CD4-positive, CD25-positive, alpha-beta regulatory T cell (primary cell): ENCODE data around the gene ASPN. TPM values are rescaled to one million over a fixed set of nuclear protein-coding genes. Genes with fewer than 3 reads are reported as not detected.

Source experiments
- ATAC-seq, 2 donors: fragments of 150-1000 bp; cut with Tn5 transposase; one replicate each; pipeline ENCODE4 v1.10.0; 2021; ENCODE audit warnings: low read depth in 2 of 2, moderate number of reproducible peaks in 2 of 2, moderate library complexity in 1 of 2
- DNase-seq, 3 donors: peaks; one replicate each; pipeline versions ENCODE4 v3.0.0 to v3.0.0-alpha.2; 2012 to 2022; ENCODE audit warnings: mixed read lengths in 1 of 3
- H3K27ac ChIP-seq: one replicate; pipeline ENCODE4 v1.7.0; 2013; ENCODE audit warnings: mild to moderate bottlenecking, low read length; ENCODE audit not compliant: insufficient read depth, poor library complexity, severe bottlenecking
- H3K27me3 ChIP-seq: one replicate; pipeline ENCODE4 v1.7.0; 2013; ENCODE audit warnings: low read length; ENCODE audit not compliant: control insufficient read depth, insufficient read depth
- H3K36me3 ChIP-seq: one replicate; pipeline ENCODE4 v1.7.0; 2013; ENCODE audit warnings: mild to moderate bottlenecking, low read length, moderate library complexity; ENCODE audit not compliant: control insufficient read depth, insufficient read depth
- H3K4me1 ChIP-seq: 2 replicates; pipeline ENCODE4 v1.7.0; 2013; ENCODE audit warnings: mild to moderate bottlenecking, low read length; ENCODE audit not compliant: insufficient read depth, control insufficient read depth, poor library complexity, severe bottlenecking
- H3K4me3 ChIP-seq: one replicate; pipeline ENCODE4 v1.7.0; 2013; ENCODE audit warnings: low read depth, mild to moderate bottlenecking, low read length, moderate library complexity
- H3K9me3 ChIP-seq, 2 experiments: 1 replicate in 1 of 2; 2 replicates in 1 of 2; pipeline ENCODE4 v1.7.0; 2013; ENCODE audit warnings: low read length in 2 of 2, mild to moderate bottlenecking in 1 of 2, moderate library complexity in 1 of 2; ENCODE audit not compliant: control insufficient read depth in 2 of 2
- H3K27ac Mint-ChIP-seq, 3 donors: one replicate each; pipeline ENCODE4 v1.8.0; 2020 to 2022; ENCODE audit warnings: mild to moderate bottlenecking in 3 of 3, mixed read lengths in 3 of 3, moderate library complexity in 2 of 3
- H3K27me3 Mint-ChIP-seq: one replicate; pipeline ENCODE4 v1.8.0; 2022; ENCODE audit warnings: mild to moderate bottlenecking, mixed read lengths
- H3K36me3 Mint-ChIP-seq: one replicate; pipeline ENCODE4 v1.8.0; 2020; ENCODE audit warnings: mixed read lengths
- H3K4me1 Mint-ChIP-seq, 4 donors: one replicate each; pipeline ENCODE4 v1.8.0; 2020 to 2022; ENCODE audit warnings: mixed read lengths in 4 of 4, mild to moderate bottlenecking in 1 of 4
- H3K4me3 Mint-ChIP-seq, 4 donors: one replicate each; pipeline ENCODE4 v1.8.0; 2020 to 2022; ENCODE audit warnings: mild to moderate bottlenecking in 4 of 4, mixed read lengths in 4 of 4, moderate library complexity in 3 of 4
- H3K9me3 Mint-ChIP-seq, 7 donors: one replicate each; pipeline ENCODE4 v1.8.0; 2020 to 2022; ENCODE audit warnings: mixed read lengths in 7 of 7, mild to moderate bottlenecking in 3 of 7, moderate library complexity in 2 of 7
- polyA plus RNA-seq, 4 donors: library from polyadenylated mRNA; unstranded; fragments of 300-500 nt; fragmentation: Illumina TruSeq; gene quantifications; one replicate each; pipeline ENCODE4 v1.2.3, GENCODE V29; 2021
- total RNA-seq: library from RNA; stranded (reverse); gene quantifications from one replicate; pipeline ENCODE4 v1.2.3, GENCODE V29; 2022

The ASPN gene
- total and polyA plus RNA-seq, 5 donors from 2014 or later: not detected

GRCh38 chr9:92479346-92479745 lies 3.0 kb downstream of the ASPN start:
- ATAC-seq (no peak), DNase-seq (no peak)
- Mint-ChIP-seq H3K9me3 (peaks cover 0 to 1% (median 0%) of the 10 kb centered on the region in 7 donors), H3K4me3 (no peak overlapping the region), H3K27ac (no peak overlapping the region), H3K36me3 (no peaks in the 10 kb centered on the region), H3K4me1 (peaks cover 5 to 18% (median 7%) of the 10 kb centered on the region in 4 donors), H3K27me3 (no peaks in the 10 kb centered on the region)
- Histone ChIP-seq H3K4me1 (peaks cover 12% of the 10 kb centered on the region), H3K27ac (no peak overlapping the region), H3K36me3 (no peaks in the 10 kb centered on the region), H3K9me3 (no peaks in the 10 kb centered on the region), H3K27me3 (no peaks in the 10 kb centered on the region), H3K4me3 (no peak overlapping the region)

- peaks cover 0 to 1% (median 0%) of the 10 kb centered on the region in 7 donors for H3K9me3 Mint-ChIP-seq
- no peak overlapping the region for H3K27ac ChIP-seq
- H3K27ac Mint-ChIP-seq: no peak overlapping the region
- H3K4me1 ChIP-seq: peaks cover 12% of the 10 kb centered on the region
- ATAC-seq: no peak
- H3K9me3 ChIP-seq: no peaks in the 10 kb centered on the region
- H3K36me3 Mint-ChIP-seq: no peaks in the 10 kb centered on the region
- no peak overlapping the region for H3K4me3 ChIP-seq
- no peak overlapping the region for H3K4me3 Mint-ChIP-seq
- H3K27me3 ChIP-seq: no peaks in the 10 kb centered on the region
- H3K4me1 Mint-ChIP-seq: peaks cover 5 to 18% (median 7%) of the 10 kb centered on the region in 4 donors
- no peaks in the 10 kb centered on the region for H3K36me3 ChIP-seq
- H3K27me3 Mint-ChIP-seq: no peaks in the 10 kb centered on the region
- DNase-seq: no peak
Observed at GRCh38 chr9:92478783-92479182, 3.5 kb downstream of the ASPN start.

- peaks cover 12% of the 10 kb centered on the region for H3K4me1 ChIP-seq
- H3K27ac ChIP-seq: no peak overlapping the region
- H3K4me3 ChIP-seq: no peak overlapping the region
- H3K4me3 Mint-ChIP-seq: no peak overlapping the region
- H3K9me3 Mint-ChIP-seq: peaks cover 0 to 1% (median 0%) of the 10 kb centered on the region in 7 donors
- H3K27me3 ChIP-seq: no peaks in the 10 kb centered on the region
- H3K27me3 Mint-ChIP-seq: no peaks in the 10 kb centered on the region
- ATAC-seq: no peak
- no peak overlapping the region for H3K27ac Mint-ChIP-seq
- H3K9me3 ChIP-seq: no peaks in the 10 kb centered on the region
- H3K4me1 Mint-ChIP-seq: peaks cover 5 to 18% (median 7%) of the 10 kb centered on the region in 4 donors
- no peaks in the 10 kb centered on the region for H3K36me3 Mint-ChIP-seq
- no peak for DNase-seq
- no peaks in the 10 kb centered on the region for H3K36me3 ChIP-seq
Observed at GRCh38 chr9:92476962-92477361, 5.3 kb downstream of the ASPN start.

- Mint-ChIP-seq H3K4me3 (no peak overlapping the region), H3K9me3 (peaks cover 0 to 1% (median 0%) of the 10 kb centered on the region in 7 donors), H3K27ac (no peak overlapping the region), H3K27me3 (no peaks in the 10 kb centered on the region), H3K36me3 (no peaks in the 10 kb centered on the region), H3K4me1 (no peaks in the 10 kb centered on the region)
- H3K27ac ChIP-seq: no peak overlapping the region
- no peaks in the 10 kb centered on the region for H3K9me3 ChIP-seq
- ATAC-seq (no peak), DNase-seq (no peak)
- H3K36me3 ChIP-seq: no peaks in the 10 kb centered on the region
- no peak overlapping the region for H3K4me3 ChIP-seq
- no peaks in the 10 kb centered on the region for H3K27me3 ChIP-seq
- H3K4me1 ChIP-seq: no peaks in the 10 kb centered on the region
Observed at GRCh38 chr9:92474587-92474986, 7.7 kb downstream of the ASPN start.

- Mint-ChIP-seq H3K4me3 (no peak overlapping the region), H3K27ac (no peak overlapping the region)
Observed at GRCh38 chr9:92468206-92468605, 14.1 kb downstream of the ASPN start.

GRCh38 chr9:92467511-92467910 lies 14.8 kb downstream of the ASPN start:
- Mint-ChIP-seq H3K4me3 (no peak overlapping the region), H3K4me1 (peaks cover 0 to 1% (median 0%) of the 10 kb centered on the region in 4 donors), H3K27ac (no peak overlapping the region), H3K27me3 (no peaks in the 10 kb centered on the region), H3K9me3 (no peaks in the 10 kb centered on the region), H3K36me3 (no peaks in the 10 kb centered on the region)
- Histone ChIP-seq H3K27ac (no peak overlapping the region), H3K27me3 (no peaks in the 10 kb centered on the region), H3K36me3 (no peaks in the 10 kb centered on the region), H3K4me3 (no peak overlapping the region), H3K9me3 (no peaks in the 10 kb centered on the region), H3K4me1 (no peaks in the 10 kb centered on the region)
- ATAC-seq (no peak), DNase-seq (no peak)

More at GRCh38 chr9:92468206-92468605, 14.1 kb downstream of the ASPN start:
- Histone ChIP-seq H3K4me3 (no peak overlapping the region), H3K9me3 (no peaks in the 10 kb centered on the region), H3K27me3 (no peaks in the 10 kb centered on the region), H3K36me3 (no peaks in the 10 kb centered on the region), H3K27ac (no peak overlapping the region), H3K4me1 (no peaks in the 10 kb centered on the region)
- Mint-ChIP-seq H3K27me3 (no peaks in the 10 kb centered on the region), H3K9me3 (no peaks in the 10 kb centered on the region), H3K36me3 (no peaks in the 10 kb centered on the region), H3K4me1 (peaks cover 0 to 1% (median 0%) of the 10 kb centered on the region in 4 donors)
- DNase-seq: no peak
- ATAC-seq: no peak

GRCh38 chr9:92467041-92467440 lies 15.3 kb downstream of the ASPN start:
- Mint-ChIP-seq H3K4me1 (peaks cover 0 to 1% (median 0%) of the 10 kb centered on the region in 4 donors), H3K27me3 (no peaks in the 10 kb centered on the region), H3K36me3 (no peaks in the 10 kb centered on the region), H3K4me3 (no peak overlapping the region), H3K9me3 (no peaks in the 10 kb centered on the region), H3K27ac (no peak overlapping the region)
- DNase-seq: no peak
- no peaks in the 10 kb centered on the region for H3K9me3 ChIP-seq
- H3K36me3 ChIP-seq: no peaks in the 10 kb centered on the region
- no peaks in the 10 kb centered on the region for H3K4me1 ChIP-seq
- H3K27ac ChIP-seq: no peak overlapping the region
- H3K27me3 ChIP-seq: no peaks in the 10 kb centered on the region
- no peak overlapping the region for H3K4me3 ChIP-seq
- no peak for ATAC-seq

- Histone ChIP-seq H3K27me3 (no peaks in the 10 kb centered on the region), H3K36me3 (no peaks in the 10 kb centered on the region), H3K27ac (no peak overlapping the region), H3K9me3 (no peaks in the 10 kb centered on the region), H3K4me1 (no peaks in the 10 kb centered on the region), H3K4me3 (no peak overlapping the region)
- ATAC-seq: no peak
- Mint-ChIP-seq H3K27ac (no peak overlapping the region), H3K27me3 (no peaks in the 10 kb centered on the region), H3K9me3 (no peaks in the 10 kb centered on the region), H3K4me3 (no peak overlapping the region), H3K36me3 (no peaks in the 10 kb centered on the region), H3K4me1 (peaks cover 0 to 1% (median 0%) of the 10 kb centered on the region in 4 donors)
- DNase-seq: no peak
Observed at GRCh38 chr9:92463984-92464383, 18.3 kb downstream of the ASPN start.
